DLD1 (cell line): Measurements from ENCODE around the gene ANKRD18A.
"Not testable (repeated sequence)": the region's sequence is repeated elsewhere in the genome, so short reads cannot be mapped to it uniquely, and the experiment has no call there.

Experiments used
- in situ Hi-C: cut with HindIII; loops from 2 replicates; pipeline ENCODE4 v1.10.0; 2017; ENCODE audit warnings: low sequenced_read_pairs

ANKRD18A gene

GRCh38 chr9:38629511-38629910 lies 9.1 kb upstream of the ANKRD18A start:
- in situ Hi-C loops: no loop called here

GRCh38 chr9:38626006-38626405 lies 5.6 kb upstream of the ANKRD18A start:
- in situ Hi-C loops: no loop called here

- in situ Hi-C loops: no loop called here
Observed at GRCh38 chr9:38622951-38623350, 2.6 kb upstream of the ANKRD18A start.

GRCh38 chr9:38622288-38622674 lies 1.9 kb upstream of the ANKRD18A start:
- in situ Hi-C loops: no loop called here

- in situ Hi-C loops: no loop called here
Observed at GRCh38 chr9:38621434-38622287, 1.3 kb upstream of the ANKRD18A start.

- in situ Hi-C loops: no loop called here
Observed at GRCh38 chr9:38619556-38620447, 594 bp downstream of the ANKRD18A start.

GRCh38 chr9:38598029-38598745 lies 22.2 kb downstream of the ANKRD18A start:
- in situ Hi-C loops: not testable (repeated sequence)

GRCh38 chr9:38595117-38595516 lies 25.3 kb downstream of the ANKRD18A start:
- in situ Hi-C loops: not testable (repeated sequence)

GRCh38 chr9:38591346-38592063 lies 28.9 kb downstream of the ANKRD18A start:
- in situ Hi-C loops: not testable (repeated sequence)

GRCh38 chr9:38583765-38584164 lies 36.6 kb downstream of the ANKRD18A start:
- in situ Hi-C loops: not testable (repeated sequence)

GRCh38 chr9:38580112-38580511 lies 40.3 kb downstream of the ANKRD18A start:
- in situ Hi-C loops: not testable (repeated sequence)

GRCh38 chr9:38576181-38576580 lies 44.2 kb downstream of the ANKRD18A start:
- in situ Hi-C loops: not testable (repeated sequence)

GRCh38 chr9:38566048-38566447 lies 54.3 kb downstream of the ANKRD18A start:
- in situ Hi-C loops: not testable (repeated sequence)

GRCh38 chr9:38565178-38565577 lies 55.2 kb downstream of the ANKRD18A start:
- in situ Hi-C loops: not testable (repeated sequence)

- in situ Hi-C loops: not testable (repeated sequence)
Observed at GRCh38 chr9:38563911-38564310, 56.5 kb downstream of the ANKRD18A start.

- in situ Hi-C loops: not testable (repeated sequence)
Observed at GRCh38 chr9:38561134-38561533, 59.3 kb downstream of the ANKRD18A start.

- in situ Hi-C loops: not testable (repeated sequence)
Observed at GRCh38 chr9:38559172-38559571, 61.2 kb downstream of the ANKRD18A start.

- in situ Hi-C loops: not testable (repeated sequence)
Observed at GRCh38 chr9:38557746-38558145, 62.6 kb downstream of the ANKRD18A start.

GRCh38 chr9:38554966-38555365 lies 65.4 kb downstream of the ANKRD18A start:
- in situ Hi-C loops: not testable (repeated sequence)

GRCh38 chr9:38553019-38553418 lies 67.4 kb downstream of the ANKRD18A start:
- in situ Hi-C loops: not testable (repeated sequence)
